NCI-H2029 treated with DMSO at 0.1 percent for 48 hours (cell line): ENCODE data around the gene PET100.

Experiments
- DNase-seq: peaks from one replicate; lab custom pipeline; 2025; lab: John Stamatoyannopoulos, UW

Gene PET100

GRCh38 chr19:7629347-7630054 lies at the start of gene PET100, which contains the start of gene XAB2:
PET100 (plus strand) TSS chr19:7629793; CDS start chr19:7629834, 41 bp downstream.
XAB2 (minus strand) TSS chr19:7629545; CDS start chr19:7629527, 18 bp downstream.
- DNase-seq = peak; percentile 97

GRCh38 chr19:7582446-7582845 lies 47.1 kb upstream of the PET100 start:
- no peak for DNase-seq

GRCh38 chr19:7589822-7590221 lies 39.8 kb upstream of the PET100 start:
- no peak for DNase-seq

GRCh38 chr19:7590256-7590655 lies 39.3 kb upstream of the PET100 start:
- DNase-seq = no peak

GRCh38 chr19:7595466-7596133 lies 34.0 kb upstream of the PET100 start, which contains the start of gene CAMSAP3:
CAMSAP3 (plus strand) TSS chr19:7595863; CDS start chr19:7596003, 140 bp downstream.
- DNase-seq = peak; percentile 24

GRCh38 chr19:7596211-7596937 lies 33.2 kb upstream of the PET100 start:
- DNase-seq = no peak

- no peak for DNase-seq
These were observed 31.9 kb upstream of the PET100 start for GRCh38 chr19:7597689-7598088.

GRCh38 chr19:7598180-7598579 lies 31.4 kb upstream of the PET100 start:
- DNase-seq = no peak

- no peak for DNase-seq
These were observed 28.9 kb upstream of the PET100 start for GRCh38 chr19:7600721-7601120.

GRCh38 chr19:7602240-7602934 lies 27.2 kb upstream of the PET100 start:
- no peak for DNase-seq

- DNase-seq = no peak
These were observed 26.6 kb upstream of the PET100 start for GRCh38 chr19:7602935-7603497.

- no peak for DNase-seq
These were observed 25.7 kb upstream of the PET100 start for GRCh38 chr19:7603919-7604318.

GRCh38 chr19:7605490-7606222 lies 23.9 kb upstream of the PET100 start:
- DNase-seq = no peak

- no peak for DNase-seq
These were observed 23.3 kb upstream of the PET100 start for GRCh38 chr19:7606289-7606688.

GRCh38 chr19:7607212-7607873 lies 22.2 kb upstream of the PET100 start:
- DNase-seq = no peak

- DNase-seq = no peak
These were observed 21.6 kb upstream of the PET100 start for GRCh38 chr19:7607874-7608560.

- DNase-seq = no peak
These were observed 18.9 kb upstream of the PET100 start for GRCh38 chr19:7610491-7611240.

- DNase-seq = no peak
These were observed 17.9 kb upstream of the PET100 start for GRCh38 chr19:7611541-7612279.
